Measurements from ENCODE around the gene STOML3.

Gene STOML3

GRCh38 chr13:38967446-38967845 is 23.2 kb downstream of the STOML3 start:
- no peak overlapping the region for H3K4me3 ChIP-seq (ENCODE audit: low read depth, low read length)
- no peak for TF ChIP-seq CTCF (IDR thresholded peaks at IDR 0.05; ENCODE audit: borderline replicate concordance, insufficient read depth, low read depth, low read length)

GRCh38 chr13:38965281-38965680 is 25.4 kb downstream of the STOML3 start:
- no peak overlapping the region for H3K4me3 ChIP-seq (ENCODE audit: low read depth, low read length)
- TF ChIP-seq CTCF (IDR thresholded peaks at IDR 0.05; ENCODE audit: borderline replicate concordance, insufficient read depth, low read depth, low read length): no peak

- no peak overlapping the region for H3K4me3 ChIP-seq (ENCODE audit: low read depth, low read length)
- no peak for TF ChIP-seq CTCF (IDR thresholded peaks at IDR 0.05; ENCODE audit: borderline replicate concordance, insufficient read depth, low read depth, low read length)
Observed at GRCh38 chr13:38960175-38960574, 30.5 kb downstream of the STOML3 start.

GRCh38 chr13:38957794-38958592 is 32.6 kb downstream of the STOML3 start:
- no peak overlapping the region for H3K4me3 ChIP-seq (ENCODE audit: low read depth, low read length)
- no peak for TF ChIP-seq CTCF (IDR thresholded peaks at IDR 0.05; ENCODE audit: borderline replicate concordance, insufficient read depth, low read depth, low read length)

GRCh38 chr13:38954844-38955243 is 35.8 kb downstream of the STOML3 start:
- no peak for TF ChIP-seq CTCF (IDR thresholded peaks at IDR 0.05; ENCODE audit: borderline replicate concordance, insufficient read depth, low read depth, low read length)
- H3K4me3 ChIP-seq (ENCODE audit: low read depth, low read length): no peak overlapping the region

GRCh38 chr13:38954291-38954690 is 36.3 kb downstream of the STOML3 start:
- H3K4me3 ChIP-seq (ENCODE audit: low read depth, low read length): no peak overlapping the region
- no peak for TF ChIP-seq CTCF (IDR thresholded peaks at IDR 0.05; ENCODE audit: borderline replicate concordance, insufficient read depth, low read depth, low read length)

- TF ChIP-seq CTCF (IDR thresholded peaks at IDR 0.05; ENCODE audit: borderline replicate concordance, insufficient read depth, low read depth, low read length): no peak
- H3K4me3 ChIP-seq (ENCODE audit: low read depth, low read length): no peak overlapping the region
Observed at GRCh38 chr13:38952827-38953226, 37.8 kb downstream of the STOML3 start.

Measured in GM12875 (cell line).